Liver (tissue), 3 donors: ENCODE measurements around the gene SPTBN5.

Experiments used
- CTCF ChIP-seq: fragments of 150-350 bp; IDR thresholded peaks from 2 replicates; pipeline ENCODE4 v1.5.1; 2017; ENCODE audit warnings: improper control_type of control experiment, low read depth, low read length; ENCODE audit not compliant: missing input control
- HNF4A ChIP-seq, 2 donors: conservative IDR thresholded peaks; 2 replicates each; pipeline ENCODE4 v1.6.1; 2016; ENCODE audit warnings: antibody characterized with exemption in 2 of 2, mild to moderate bottlenecking in 2 of 2
- JUND ChIP-seq, 2 donors: IDR thresholded peaks; 2 replicates each; pipeline ENCODE4 v1.6.1; 2016; ENCODE audit warnings: antibody characterized with exemption in 2 of 2
- MAX ChIP-seq: IDR thresholded peaks from 2 replicates; pipeline ENCODE4 v1.6.1; 2016; ENCODE audit warnings: antibody characterized with exemption
- RAD21 ChIP-seq, 2 donors: IDR thresholded peaks; 2 replicates each; pipeline ENCODE4 v1.6.1; 2016; ENCODE audit warnings: antibody characterized with exemption in 2 of 2, mild to moderate bottlenecking in 2 of 2
- REST ChIP-seq: IDR thresholded peaks from 2 replicates; pipeline ENCODE4 v1.6.1; 2016; ENCODE audit warnings: antibody characterized with exemption, mild to moderate bottlenecking
- SP1 ChIP-seq: IDR thresholded peaks from 2 replicates; pipeline ENCODE4 v1.6.1; 2018; ENCODE audit warnings: antibody characterized with exemption, mild to moderate bottlenecking
- TAF1 ChIP-seq: conservative IDR thresholded peaks from 2 replicates; pipeline ENCODE4 v1.6.1; 2016; ENCODE audit warnings: antibody characterized with exemption, mild to moderate bottlenecking
- YY1 ChIP-seq: IDR thresholded peaks from 2 replicates; pipeline ENCODE4 v1.6.1; 2016; ENCODE audit warnings: antibody characterized with exemption, mild to moderate bottlenecking
- ZBTB33 ChIP-seq: IDR thresholded peaks from 2 replicates; pipeline ENCODE4 v1.6.1; 2016; ENCODE audit warnings: antibody characterized with exemption
- donor health status: healthy.
- donor health status: healthy.

GRCh38 chr15:41923401-41923997 lies 29.6 kb upstream of the SPTBN5 start:
- TF ChIP-seq SP1: no peak
- no peak for TF ChIP-seq CTCF
- no peak for TF ChIP-seq HNF4A (conservative IDR thresholded peaks at IDR 0.05)
- TF ChIP-seq YY1: no peak
- TF ChIP-seq TAF1: no peak
- no peak for TF ChIP-seq MAX
- TF ChIP-seq RAD21 (IDR thresholded peaks at IDR 0.05): no peak
- no peak for TF ChIP-seq REST
- TF ChIP-seq JUND (IDR thresholded peaks at IDR 0.05): no peak
- TF ChIP-seq ZBTB33: no peak
